Caki2 (cell line): Measurements from ENCODE around the gene DTNA. TPM values are rescaled to one million over a fixed set of nuclear protein-coding genes. Genes with fewer than 3 reads are reported as not detected.
A peak's percentile ranks its signal among the peaks of the same experiment; 100 is the strongest.

Source experiments
- DNase-seq: peaks from one replicate; pipeline ENCODE4 v3.0.0-alpha.2; 2015; ENCODE audit warnings: low read depth
- in situ Hi-C: cut with HindIII; loops from 2 replicates; pipeline ENCODE4 v1.10.0; 2016; ENCODE audit warnings: low sequenced_read_pairs, low pct_unique_long_range_greater_than_20kb, mixed read lengths
- total RNA-seq: library from RNA; depleted of rRNA; stranded (reverse); fragments of >200 nt; shearing (Covaris generic); gene quantifications from 2 replicates; pipeline ENCODE4 v1.2.3, GENCODE V29; 2014; ENCODE audit warnings: low replicate concordance

The DTNA gene
- total RNA-seq, 1 experiment from 2014 or later: 0.34 TPM

- DNase-seq: no peak
- in situ Hi-C loops: no loop called here
Observed at GRCh38 chr18:34866310-34866709, 156.2 kb downstream of the DTNA start.

- DNase-seq: no peak
- in situ Hi-C loops: no loop called here
Observed at GRCh38 chr18:34866739-34867138, 156.6 kb downstream of the DTNA start.

GRCh38 chr18:34867520-34867919 lies 157.4 kb downstream of the DTNA start:
- DNase-seq: peak; percentile 1
- in situ Hi-C loops: no loop called here

- in situ Hi-C loops: no loop called here
- DNase-seq: no peak
Observed at GRCh38 chr18:34870555-34871310, 160.6 kb downstream of the DTNA start.

GRCh38 chr18:34871435-34871834 lies 161.3 kb downstream of the DTNA start:
- no peak for DNase-seq
- in situ Hi-C loops: no loop called here

GRCh38 chr18:34872066-34872465 lies 162.0 kb downstream of the DTNA start:
- DNase-seq: no peak
- in situ Hi-C loops: no loop called here

- no peak for DNase-seq
- in situ Hi-C loops: no loop called here
Observed at GRCh38 chr18:34873986-34874580, 164.0 kb downstream of the DTNA start.

GRCh38 chr18:34875150-34875549 lies 165.1 kb downstream of the DTNA start:
- DNase-seq: no peak
- in situ Hi-C loops: no loop called here

- in situ Hi-C loops: no loop called here
- DNase-seq: no peak
Observed at GRCh38 chr18:34880403-34880802, 170.3 kb downstream of the DTNA start.

- in situ Hi-C loops: no loop called here
- DNase-seq: peak; percentile 3
Observed at GRCh38 chr18:34880882-34881834, 171.1 kb downstream of the DTNA start.

- in situ Hi-C loops: no loop called here
- DNase-seq: no peak
Observed at GRCh38 chr18:34884436-34884835, 174.3 kb downstream of the DTNA start.

GRCh38 chr18:34886177-34886576 lies 176.1 kb downstream of the DTNA start:
- in situ Hi-C loops: no loop called here
- no peak for DNase-seq

- no peak for DNase-seq
- in situ Hi-C loops: no loop called here
Observed at GRCh38 chr18:34887881-34888580, 177.9 kb downstream of the DTNA start.

GRCh38 chr18:34890486-34891085 lies 180.5 kb downstream of the DTNA start:
- in situ Hi-C loops: no loop called here
- no peak for DNase-seq

GRCh38 chr18:34892379-34892778 lies 182.3 kb downstream of the DTNA start:
- no peak for DNase-seq
- in situ Hi-C loops: no loop called here

GRCh38 chr18:34893239-34893638 lies 183.1 kb downstream of the DTNA start:
- in situ Hi-C loops: no loop called here
- DNase-seq: no peak

GRCh38 chr18:34901299-34901698 lies 191.2 kb downstream of the DTNA start:
- in situ Hi-C loops: no loop called here

GRCh38 chr18:34904994-34905393 lies 194.9 kb downstream of the DTNA start:
- in situ Hi-C loops: no loop called here
- DNase-seq: no peak

More at GRCh38 chr18:34901299-34901698, 191.2 kb downstream of the DTNA start:
- no peak for DNase-seq
